IMR-90 (cell line): ENCODE results near the gene ST6GALNAC3.

Experiments used
- CEBPB ChIP-seq: IDR thresholded peaks from 2 replicates; pipeline ENCODE4 v1.6.1; 2012; ENCODE audit warnings: low read depth, low read length, improper control_type of control experiment
- CHD1 ChIP-seq: IDR thresholded peaks from 2 replicates; pipeline ENCODE4 v1.6.1; 2012; ENCODE audit warnings: low read depth, low read length, improper control_type of control experiment
- MAFK ChIP-seq: IDR thresholded peaks from 2 replicates; pipeline ENCODE4 v1.6.1; 2012; ENCODE audit warnings: low read depth, low read length, improper control_type of control experiment
- MAZ ChIP-seq: IDR thresholded peaks from 2 replicates; pipeline ENCODE4 v1.6.1; 2012; ENCODE audit warnings: low read depth, mild to moderate bottlenecking, low read length, improper control_type of control experiment, moderate library complexity, borderline replicate concordance
- MXI1 ChIP-seq: IDR thresholded peaks from 2 replicates; pipeline ENCODE4 v1.6.1; 2012; ENCODE audit warnings: low read depth, mild to moderate bottlenecking, low read length, moderate library complexity, borderline replicate concordance
- POLR2A ChIP-seq: IDR thresholded peaks from 2 replicates; pipeline ENCODE4 v1.6.1; 2012; ENCODE audit warnings: mild to moderate bottlenecking, low read depth, low read length
- RAD21 ChIP-seq: IDR thresholded peaks from 2 replicates; pipeline ENCODE4 v1.6.1; 2012; ENCODE audit warnings: low read length, improper control_type of control experiment
- RCOR1 ChIP-seq: IDR thresholded peaks from 2 replicates; pipeline ENCODE4 v1.6.1; 2012; ENCODE audit warnings: mild to moderate bottlenecking, low read length, improper control_type of control experiment; ENCODE audit not compliant: insufficient replicate concordance
- TF ChIP-seq, protein P1 (sequence below): conservative IDR thresholded peaks from 2 replicates; pipeline ENCODE4 v1.5.1; 2012; ENCODE audit warnings: mild to moderate bottlenecking, low read depth, low read length, improper control_type of control experiment
- TF ChIP-seq, protein P2 (sequence below): fragments of 150-350 bp; IDR thresholded peaks from 2 replicates; pipeline ENCODE4 v1.6.1; 2016; ENCODE audit warnings: low read depth, mild to moderate bottlenecking, low read length, moderate library complexity, borderline replicate concordance
- TF ChIP-seq, protein P3 (sequence below): fragments of 150-350 bp; IDR thresholded peaks from 2 replicates; pipeline ENCODE4 v1.6.1; 2017; ENCODE audit warnings: mild to moderate bottlenecking, antibody characterized with exemption, low read length, low read depth

DNA sequence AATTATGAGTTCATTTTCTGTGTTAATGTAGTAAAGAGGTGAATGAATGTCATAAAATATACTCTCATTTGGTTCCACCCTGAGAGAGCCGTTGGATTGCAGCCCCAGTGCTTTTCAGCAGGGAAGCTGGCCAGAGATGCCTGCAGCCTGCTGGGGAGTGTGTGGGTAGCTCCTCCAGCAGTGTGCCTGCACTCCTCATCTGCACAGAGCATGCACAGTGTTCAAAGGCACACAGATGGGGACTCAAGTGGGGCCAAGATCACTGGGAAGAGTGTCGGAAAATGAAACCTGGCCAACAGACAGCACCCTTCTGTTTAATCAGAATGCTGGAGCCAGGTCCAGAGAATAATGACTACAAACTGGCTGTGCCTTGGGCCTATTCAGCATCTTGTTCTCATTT lies 206.8 kb downstream of the ST6GALNAC3 start:
- TF ChIP-seq, protein P1, sequence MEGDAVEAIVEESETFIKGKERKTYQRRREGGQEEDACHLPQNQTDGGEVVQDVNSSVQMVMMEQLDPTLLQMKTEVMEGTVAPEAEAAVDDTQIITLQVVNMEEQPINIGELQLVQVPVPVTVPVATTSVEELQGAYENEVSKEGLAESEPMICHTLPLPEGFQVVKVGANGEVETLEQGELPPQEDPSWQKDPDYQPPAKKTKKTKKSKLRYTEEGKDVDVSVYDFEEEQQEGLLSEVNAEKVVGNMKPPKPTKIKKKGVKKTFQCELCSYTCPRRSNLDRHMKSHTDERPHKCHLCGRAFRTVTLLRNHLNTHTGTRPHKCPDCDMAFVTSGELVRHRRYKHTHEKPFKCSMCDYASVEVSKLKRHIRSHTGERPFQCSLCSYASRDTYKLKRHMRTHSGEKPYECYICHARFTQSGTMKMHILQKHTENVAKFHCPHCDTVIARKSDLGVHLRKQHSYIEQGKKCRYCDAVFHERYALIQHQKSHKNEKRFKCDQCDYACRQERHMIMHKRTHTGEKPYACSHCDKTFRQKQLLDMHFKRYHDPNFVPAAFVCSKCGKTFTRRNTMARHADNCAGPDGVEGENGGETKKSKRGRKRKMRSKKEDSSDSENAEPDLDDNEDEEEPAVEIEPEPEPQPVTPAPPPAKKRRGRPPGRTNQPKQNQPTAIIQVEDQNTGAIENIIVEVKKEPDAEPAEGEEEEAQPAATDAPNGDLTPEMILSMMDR: no peak
- TF ChIP-seq MAFK: no peak
- no peak for TF ChIP-seq RAD21
- TF ChIP-seq RCOR1: no peak
- no peak for TF ChIP-seq POLR2A
- no peak for TF ChIP-seq CEBPB
- TF ChIP-seq, protein P2, sequence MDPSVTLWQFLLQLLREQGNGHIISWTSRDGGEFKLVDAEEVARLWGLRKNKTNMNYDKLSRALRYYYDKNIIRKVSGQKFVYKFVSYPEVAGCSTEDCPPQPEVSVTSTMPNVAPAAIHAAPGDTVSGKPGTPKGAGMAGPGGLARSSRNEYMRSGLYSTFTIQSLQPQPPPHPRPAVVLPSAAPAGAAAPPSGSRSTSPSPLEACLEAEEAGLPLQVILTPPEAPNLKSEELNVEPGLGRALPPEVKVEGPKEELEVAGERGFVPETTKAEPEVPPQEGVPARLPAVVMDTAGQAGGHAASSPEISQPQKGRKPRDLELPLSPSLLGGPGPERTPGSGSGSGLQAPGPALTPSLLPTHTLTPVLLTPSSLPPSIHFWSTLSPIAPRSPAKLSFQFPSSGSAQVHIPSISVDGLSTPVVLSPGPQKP: no peak
- TF ChIP-seq MAZ: no peak
- TF ChIP-seq MXI1: no peak
- no peak for TF ChIP-seq CHD1
- TF ChIP-seq, protein P3, sequence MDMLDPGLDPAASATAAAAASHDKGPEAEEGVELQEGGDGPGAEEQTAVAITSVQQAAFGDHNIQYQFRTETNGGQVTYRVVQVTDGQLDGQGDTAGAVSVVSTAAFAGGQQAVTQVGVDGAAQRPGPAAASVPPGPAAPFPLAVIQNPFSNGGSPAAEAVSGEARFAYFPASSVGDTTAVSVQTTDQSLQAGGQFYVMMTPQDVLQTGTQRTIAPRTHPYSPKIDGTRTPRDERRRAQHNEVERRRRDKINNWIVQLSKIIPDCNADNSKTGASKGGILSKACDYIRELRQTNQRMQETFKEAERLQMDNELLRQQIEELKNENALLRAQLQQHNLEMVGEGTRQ: no peak
